ENCODE measurements around the gene CHEK2.

GRCh38 chr22:28714043-28714628 is 27.5 kb downstream of the CHEK2 start:
- TF ChIP-seq CTCF (IDR thresholded peaks at IDR 0.05; ENCODE audit: insufficient read depth, low read length) (no peak), POLR2AphosphoS5 (IDR thresholded peaks at IDR 0.05; ENCODE audit: low read depth) (no peak), REST (IDR thresholded peaks at IDR 0.05; ENCODE audit: insufficient replicate concordance, low read depth) (no peak), GABPA (IDR thresholded peaks at IDR 0.05; ENCODE audit: low read depth) (no peak), SPI1 (IDR thresholded peaks at IDR 0.05; ENCODE audit: borderline replicate concordance, low read depth) (no peak)
